IMR-90 (cell line): ENCODE results near the gene AQP5. TPM values are rescaled to one million over a fixed set of nuclear protein-coding genes. Genes with fewer than 3 reads are reported as not detected.

Experiments
- ATAC-seq: fragments of 200-7000 bp; cut with Tn5 transposase; 2 replicates; pipeline ENCODE4 v1.9.1; 2020; ENCODE audit warnings: low read depth, mild to moderate bottlenecking, moderate library complexity
- BruUV-seq: library from RNA; stranded (reverse); fragments of 400-500 nt; replicated peaks from 2 replicates; lab custom pipeline; 2021; lab: Mats Ljungman, UMichigan
- CTCF ChIA-PET: fragments of 300-600 bp; formaldehyde crosslinking; extraction: SDS; loops from one replicate; lab custom pipeline; 2021; ENCODE audit warnings: antibody characterized with exemption; lab: Yijun Ruan, JAX
- POLR2A ChIA-PET: fragments of 300-600 bp; sonication (Branson Sonifier 250); formaldehyde crosslinking; loops from one replicate; lab custom pipeline; 2022; ENCODE audit warnings: antibody characterized with exemption; ENCODE audit not compliant: unreplicated experiment; lab: Charles Lee
- DNase-seq: peaks from one replicate; pipeline ENCODE4 v3.0.0; 2013
- H2AFZ ChIP-seq: replicated peaks from 2 replicates; pipeline ENCODE3; 2013; ENCODE audit warnings: low read length, mild to moderate bottlenecking; ENCODE audit not compliant: poor library complexity
- H2AK5ac ChIP-seq: 2 replicates; pipeline ENCODE4 v1.6.1; 2013; ENCODE audit warnings: low read depth, low read length, inconsistent platforms
- H2AK9ac ChIP-seq: replicated peaks from 2 replicates; pipeline ENCODE3; 2013; ENCODE audit warnings: mild to moderate bottlenecking, low read depth, low read length, moderate library complexity; ENCODE audit not compliant: poor library complexity
- H2BK120ac ChIP-seq: 2 replicates; pipeline ENCODE4 v1.6.1; 2013; ENCODE audit warnings: low read depth, low read length, inconsistent platforms
- H2BK15ac ChIP-seq: 3 replicates; pipeline ENCODE4 v1.6.1; 2013; ENCODE audit warnings: low read depth, low read length, inconsistent platforms
- H2BK20ac ChIP-seq: 2 replicates; pipeline ENCODE4 v1.6.1; 2013; ENCODE audit warnings: low read depth, mild to moderate bottlenecking, inconsistent platforms, low read length, moderate library complexity
- H2BK5ac ChIP-seq: 2 replicates; pipeline ENCODE4 v1.6.1; 2013; ENCODE audit warnings: mild to moderate bottlenecking, low read depth, low read length, inconsistent platforms; ENCODE audit not compliant: poor library complexity, severe bottlenecking
- H3K14ac ChIP-seq: replicated peaks from 2 replicates; pipeline ENCODE4 v1.6.1; 2013; ENCODE audit warnings: low read depth, low read length, inconsistent platforms
- H3K18ac ChIP-seq: 2 replicates; pipeline ENCODE4 v1.6.1; 2013; ENCODE audit warnings: low read depth, low read length, control low read depth
- H3K23ac ChIP-seq: 2 replicates; pipeline ENCODE4 v1.6.1; 2013; ENCODE audit warnings: low read depth, low read length, inconsistent platforms
- H3K27ac ChIP-seq: 2 replicates; pipeline ENCODE4 v1.5.1; 2013; ENCODE audit warnings: mild to moderate bottlenecking, control low read depth, low read length; ENCODE audit not compliant: insufficient read depth
- H3K27me3 ChIP-seq: 2 replicates; pipeline ENCODE4 v1.6.1; 2013; ENCODE audit warnings: low read length; ENCODE audit not compliant: control insufficient read depth, insufficient read depth
- H3K36me3 ChIP-seq: 2 replicates; pipeline ENCODE4 v1.6.1; 2013; ENCODE audit warnings: low read length, mixed read lengths; ENCODE audit not compliant: control insufficient read depth, insufficient read depth
- H3K4ac ChIP-seq: 2 replicates; pipeline ENCODE4 v1.6.1; 2013; ENCODE audit warnings: low read depth, low read length, inconsistent platforms
- H3K4me1 ChIP-seq: 2 replicates; pipeline ENCODE4 v1.6.1; 2013; ENCODE audit warnings: low read length, mixed read lengths; ENCODE audit not compliant: control insufficient read depth, insufficient read depth
- H3K4me2 ChIP-seq: 2 replicates; pipeline ENCODE4 v1.6.1; 2013; ENCODE audit warnings: low read depth, mild to moderate bottlenecking, control low read depth, low read length, moderate library complexity
- H3K4me3 ChIP-seq: 2 replicates; pipeline ENCODE4 v1.5.1; 2013; ENCODE audit warnings: low read depth, mild to moderate bottlenecking, control low read depth, low read length, moderate library complexity; ENCODE audit not compliant: insufficient read depth
- H3K56ac ChIP-seq: 2 replicates; pipeline ENCODE4 v1.6.1; 2013; ENCODE audit warnings: low read length, inconsistent platforms; ENCODE audit not compliant: insufficient read depth; ENCODE audit errors: extremely low read depth
- H3K79me1 ChIP-seq, 2 experiments: 2 replicates each; pipeline ENCODE4 v1.6.1; 2013; ENCODE audit warnings: low read length in 2 of 2, inconsistent platforms in 1 of 2, low read depth in 1 of 2
- H3K9ac ChIP-seq: 2 replicates; pipeline ENCODE4 v1.6.1; 2013; ENCODE audit warnings: low read depth, low read length, control low read depth
- H3K9me1 ChIP-seq: 2 replicates; pipeline ENCODE4 v1.6.1; 2013; ENCODE audit warnings: low read length, inconsistent platforms; ENCODE audit not compliant: insufficient read depth
- H3K9me3 ChIP-seq: 2 replicates; pipeline ENCODE4 v1.6.1; 2013; ENCODE audit warnings: low read length; ENCODE audit not compliant: control insufficient read depth, insufficient read depth
- H4K20me1 ChIP-seq: 2 replicates; pipeline ENCODE4 v1.6.1; 2013; ENCODE audit warnings: low read length, inconsistent platforms; ENCODE audit not compliant: insufficient read depth
- H4K5ac ChIP-seq: 2 replicates; pipeline ENCODE4 v1.6.1; 2013; ENCODE audit warnings: mild to moderate bottlenecking, low read depth, low read length, control low read depth
- H4K8ac ChIP-seq, 2 experiments: 2 replicates each; pipeline ENCODE4 v1.6.1; 2013; ENCODE audit warnings: low read depth in 2 of 2, low read length in 2 of 2, control low read depth in 1 of 2, inconsistent platforms in 1 of 2
- H4K91ac ChIP-seq: 2 replicates; pipeline ENCODE4 v1.6.1; 2013; ENCODE audit warnings: low read depth, low read length, inconsistent platforms; ENCODE audit not compliant: insufficient read depth
- BHLHE40 ChIP-seq: fragments of 150-350 bp; IDR thresholded peaks from 2 replicates; pipeline ENCODE4 v1.6.1; 2016; ENCODE audit warnings: mild to moderate bottlenecking, low read depth, low read length
- CEBPB ChIP-seq: IDR thresholded peaks from 2 replicates; pipeline ENCODE4 v1.6.1; 2012; ENCODE audit warnings: low read depth, low read length, improper control_type of control experiment
- CHD1 ChIP-seq: IDR thresholded peaks from 2 replicates; pipeline ENCODE4 v1.6.1; 2012; ENCODE audit warnings: low read depth, low read length, improper control_type of control experiment
- CTCF ChIP-seq: conservative IDR thresholded peaks from 2 replicates; pipeline ENCODE4 v1.5.1; 2012; ENCODE audit warnings: mild to moderate bottlenecking, low read depth, low read length, improper control_type of control experiment
- ELK1 ChIP-seq: fragments of 150-350 bp; IDR thresholded peaks from 2 replicates; pipeline ENCODE4 v1.6.1; 2016; ENCODE audit warnings: low read depth, mild to moderate bottlenecking, low read length, moderate library complexity, borderline replicate concordance
- FOS ChIP-seq: fragments of 150-350 bp; IDR thresholded peaks from 2 replicates; pipeline ENCODE4 v1.6.1; 2016; ENCODE audit warnings: low read depth, low read length
- MAZ ChIP-seq: IDR thresholded peaks from 2 replicates; pipeline ENCODE4 v1.6.1; 2012; ENCODE audit warnings: low read depth, mild to moderate bottlenecking, low read length, improper control_type of control experiment, moderate library complexity, borderline replicate concordance
- MXI1 ChIP-seq: IDR thresholded peaks from 2 replicates; pipeline ENCODE4 v1.6.1; 2012; ENCODE audit warnings: low read depth, mild to moderate bottlenecking, low read length, moderate library complexity, borderline replicate concordance
- NFE2L2 ChIP-seq: fragments of 150-350 bp; IDR thresholded peaks from 2 replicates; pipeline ENCODE4 v1.6.1; 2016; ENCODE audit warnings: low read depth, mild to moderate bottlenecking, low read length
- POLR2A ChIP-seq: IDR thresholded peaks from 2 replicates; pipeline ENCODE4 v1.6.1; 2012; ENCODE audit warnings: mild to moderate bottlenecking, low read depth, low read length
- RAD21 ChIP-seq: IDR thresholded peaks from 2 replicates; pipeline ENCODE4 v1.6.1; 2012; ENCODE audit warnings: low read length, improper control_type of control experiment
- RCOR1 ChIP-seq: IDR thresholded peaks from 2 replicates; pipeline ENCODE4 v1.6.1; 2012; ENCODE audit warnings: mild to moderate bottlenecking, low read length, improper control_type of control experiment; ENCODE audit not compliant: insufficient replicate concordance
- RFX5 ChIP-seq: IDR thresholded peaks from 2 replicates; pipeline ENCODE4 v1.8.0; 2012; ENCODE audit warnings: low read depth, mild to moderate bottlenecking, low read length, moderate library complexity
- SMC3 ChIP-seq: fragments of 150-350 bp; IDR thresholded peaks from 2 replicates; pipeline ENCODE4 v1.6.1; 2016; ENCODE audit warnings: low read depth, mild to moderate bottlenecking, antibody characterized with exemption, low read length, moderate library complexity
- WGBS, 2 experiments: methylation state at CpG; one replicate each; pipeline versions ENCODE4 v1.1.5 to v1.1.7; 2013; ENCODE audit warnings: missing lambda C conversion rate in 2 of 2; ENCODE audit not compliant: insufficient read length in 1 of 2; ENCODE audit errors: extremely low coverage in 2 of 2; 5-methylcytosine and 5-hydroxymethylcytosine counted together
- dilution Hi-C: fragments of 300-500 bp; cut with HindIII; formaldehyde crosslinking; loops from one replicate; pipeline ENCODE4 v1.14.3; 2018; ENCODE audit warnings: low sequenced_read_pairs; ENCODE audit not compliant: unreplicated experiment
- in situ Hi-C: fragments of 300-500 bp; cut with MboI; formaldehyde crosslinking; loops from 3 replicates; pipeline ENCODE4 v1.14.3; 2019; ENCODE audit warnings: low sequenced_read_pairs, inconsistent platforms, mixed read lengths
- intact Hi-C: fragments of 100-400 bp; cut with micrococcal nuclease; formaldehyde crosslinking; loops from 2 replicates; pipeline ENCODE4 v1.10.0; 2022
- polyA plus RNA-seq, 3 experiments: library from polyadenylated mRNA; depleted of rRNA; stranded (reverse); fragments of >200 nt; gene quantifications; 2 replicates each; pipeline ENCODE4 v1.2.3, GENCODE V29; 2012; ENCODE audit warnings: low replicate concordance in 1 of 3
- total RNA-seq: library from RNA; depleted of rRNA; stranded (reverse); fragments of >200 nt; gene quantifications from 2 replicates; pipeline ENCODE4 v1.2.3, GENCODE V29; 2012

Gene AQP5
- total and polyA plus RNA-seq, 2 of the 4 experiments (the other 2 are of a cell fraction), result not detected

GRCh38 chr12:49969651-49970429 lies 8.2 kb downstream of the AQP5 start:
- no peak overlapping the region for H2BK20ac ChIP-seq
- WGBS, 2 experiments, result 48% methylated on average over 4 of the region's 12 CpGs; no CpG with 5 or more reads in 1 of the 2 experiments
- H3K4me1 ChIP-seq, result no peaks in the 10 kb centered on the region
- H3K56ac ChIP-seq, result no peak overlapping the region
- no peak overlapping the region for H4K91ac ChIP-seq
- H2AFZ ChIP-seq, result no peak overlapping the region
- no peaks in the 10 kb centered on the region for H4K20me1 ChIP-seq
- no peak overlapping the region for H3K4me2 ChIP-seq
- no peak for DNase-seq
- H4K8ac ChIP-seq, result no peak overlapping the region
- in situ Hi-C loops (loop anchor here (5.0 to 10.0 kb wide), 3 partner anchors 87 to 205 kb away; partner anchors contain the start of gene ASIC1), dilution Hi-C loops (no loop called here), intact Hi-C loops (loop anchor here (10.0 kb wide), 1 partner anchor 205 kb away; no protein-coding TSS in a partner anchor)
- H3K23ac ChIP-seq, result no peak overlapping the region
- no peak overlapping the region for H3K14ac ChIP-seq
- H3K4me3 ChIP-seq, result no peak overlapping the region
- no peak overlapping the region for H3K4ac ChIP-seq
- no peak overlapping the region for H2BK5ac ChIP-seq
- peaks cover 66% of the 10 kb centered on the region for H3K27me3 ChIP-seq
- no peak overlapping the region for H2AK5ac ChIP-seq
- no peak overlapping the region for H3K27ac ChIP-seq
- no peaks in the 10 kb centered on the region for H3K9me1 ChIP-seq
- no peaks in the 10 kb centered on the region for H3K36me3 ChIP-seq
- no TSS peak for BruUV-seq
- ATAC-seq, result no peak
- no peak overlapping the region for H3K9ac ChIP-seq
- no peak overlapping the region for H2BK15ac ChIP-seq
- POLR2A ChIA-PET, result no interaction called here
- H3K79me1 ChIP-seq, result no peaks in the 10 kb centered on the region
- no peak overlapping the region for H4K5ac ChIP-seq
- no peak for TF ChIP-seq MXI1
- TF ChIP-seq RCOR1, result no peak
- no peak for TF ChIP-seq CHD1
- TF ChIP-seq RFX5, result no peak
- TF ChIP-seq MAZ, result no peak
- TF ChIP-seq NFE2L2, result no peak
- TF ChIP-seq CTCF, result no peak
- no peak for TF ChIP-seq SMC3
- TF ChIP-seq CEBPB, result no peak
- TF ChIP-seq FOS, result no peak
- no peak for TF ChIP-seq RAD21
- no peak for TF ChIP-seq BHLHE40
- TF ChIP-seq ELK1, result no peak
- no peak for TF ChIP-seq POLR2A
- CTCF ChIA-PET, result interaction anchor here (1.2 to 4.0 kb wide), 2 partner anchors 86 to 101 kb away, joined by 4 to 33 read pairs; no protein-coding TSS in a partner anchor
- no peak overlapping the region for H3K18ac ChIP-seq
- no peak overlapping the region for H2BK120ac ChIP-seq
- H3K9me3 ChIP-seq, result no peaks in the 10 kb centered on the region
- H2AK9ac ChIP-seq, result no peak overlapping the region
